Common myeloid progenitor, CD34-positive (primary cell): ENCODE measurements around the gene DNAH1.
"Not testable (repeated sequence)": the region's sequence is repeated elsewhere in the genome, so short reads cannot be mapped to it uniquely, and the experiment has no call there.

ENCODE experiments used
- CTCF ChIA-PET: fragments of 350-600 bp; sonication (Branson Sonifier 250); formaldehyde crosslinking; loops from one replicate; lab custom pipeline; 2021; ENCODE audit warnings: antibody characterized with exemption; lab: Charles Lee
- POLR2A ChIA-PET: fragments of 350-600 bp; sonication (Branson Sonifier 250); formaldehyde crosslinking; loops from one replicate; lab custom pipeline; 2021; ENCODE audit warnings: antibody characterized with exemption; lab: Charles Lee
- DNase-seq, 3 donors: peaks; one replicate each; pipeline versions ENCODE4 v3.0.0 to v3.0.0-alpha.2; 2013
- H3K27ac ChIP-seq, 2 experiments: 1 replicate in 1 of 2; 2 replicates in 1 of 2; pipeline ENCODE4 v1.7.0; 2013; ENCODE audit warnings: inconsistent platforms in 2 of 2, low read length in 2 of 2, mild to moderate bottlenecking in 2 of 2, low read depth in 1 of 2, moderate library complexity in 1 of 2; ENCODE audit not compliant: severe bottlenecking in 2 of 2, insufficient read depth in 1 of 2, poor library complexity in 1 of 2
- H3K27me3 ChIP-seq, 5 experiments: replicated peaks in 2 of 5; 1 replicate in 3 of 5; 2 replicates in 2 of 5; pipeline versions ENCODE4 v1.6.1 to v1.7.0; 2013; ENCODE audit warnings: low read length in 4 of 5, mild to moderate bottlenecking in 2 of 5, moderate library complexity in 2 of 5, inconsistent platforms in 1 of 5; ENCODE audit not compliant: insufficient read depth in 5 of 5, control insufficient read depth in 4 of 5
- H3K36me3 ChIP-seq, 4 experiments: 1 replicate in 2 of 4; 2 replicates in 2 of 4; pipeline versions ENCODE4 v1.6.1 to v1.7.0; 2013; ENCODE audit warnings: low read length in 3 of 4, control low read depth in 1 of 4, mild to moderate bottlenecking in 1 of 4; ENCODE audit not compliant: control insufficient read depth in 4 of 4, insufficient read depth in 4 of 4
- H3K4me1 ChIP-seq, 4 experiments: 1 replicate in 3 of 4; 2 replicates in 1 of 4; pipeline versions ENCODE4 v1.6.1 to v1.7.1; 2013; ENCODE audit warnings: low read length in 3 of 4, mild to moderate bottlenecking in 3 of 4, control low read depth in 1 of 4, inconsistent platforms in 1 of 4, moderate library complexity in 1 of 4; ENCODE audit not compliant: control insufficient read depth in 4 of 4, insufficient read depth in 4 of 4; ENCODE audit errors: control extremely low read depth in 1 of 4
- H3K4me3 ChIP-seq, 7 experiments: 1 replicate in 4 of 7; 2 replicates in 3 of 7; pipeline versions ENCODE4 v1.5.1 to v1.7.0; 2013; ENCODE audit warnings: mild to moderate bottlenecking in 7 of 7, low read length in 6 of 7, moderate library complexity in 6 of 7, inconsistent platforms in 2 of 7, low read depth in 2 of 7, control low read depth in 1 of 7; ENCODE audit not compliant: insufficient read depth in 4 of 7, control insufficient read depth in 1 of 7; ENCODE audit errors: extremely low read depth in 1 of 7
- H3K9me3 ChIP-seq, 5 experiments: 1 replicate in 4 of 5; 2 replicates in 1 of 5; pipeline versions ENCODE4 v1.6.1 to v1.7.1; 2013; ENCODE audit warnings: low read length in 4 of 5, mild to moderate bottlenecking in 2 of 5, inconsistent platforms in 1 of 5, low read depth in 1 of 5, moderate library complexity in 1 of 5; ENCODE audit not compliant: control insufficient read depth in 4 of 5, insufficient read depth in 2 of 5; ENCODE audit errors: control extremely low read depth in 1 of 5
- WGBS: methylation state at CpG from one replicate; pipeline ENCODE4 v1.1.5; 2013; ENCODE audit not compliant: insufficient coverage; 5-methylcytosine and 5-hydroxymethylcytosine counted together

Gene DNAH1

DNA sequence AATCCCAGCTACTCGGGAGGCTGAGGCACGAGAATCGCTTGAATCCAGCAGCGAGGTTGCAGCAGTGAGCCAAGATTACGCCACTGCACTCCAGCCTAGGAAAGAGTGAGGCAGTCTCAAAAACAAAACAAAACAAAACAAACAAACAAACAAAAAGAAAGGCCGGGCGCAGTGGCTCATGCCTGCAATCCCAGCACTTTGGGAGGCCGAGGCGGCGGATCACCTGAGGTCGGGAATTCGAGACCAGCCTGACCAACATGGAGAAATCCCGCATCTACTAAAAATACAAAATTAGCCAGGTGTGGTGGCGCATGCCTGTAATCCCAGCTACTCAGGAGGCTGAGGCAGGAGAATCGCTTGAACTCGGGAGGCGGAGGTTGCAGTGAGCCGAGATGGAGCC, 41.3 kb upstream of the DNAH1 start:
- H3K9me3 ChIP-seq, H3K27me3 ChIP-seq, DNase-seq, H3K4me3 ChIP-seq, POLR2A ChIA-PET: not testable (repeated sequence)
- WGBS: 100% methylated on average over 1 of the region's 18 CpGs
- peaks cover 30 to 58% (median 39%) of the 10 kb centered on the region in 4 experiments for H3K4me1 ChIP-seq
- CTCF ChIA-PET: interaction anchor here (1.2 to 8.3 kb wide), 3 partner anchors 27 to 38 kb away, joined by 4 to 74 read pairs (median 4); partner anchors contain the start of gene TWF2
- H3K27ac ChIP-seq: peak overlapping the region in 1 of 2 experiments; percentile 54
- peaks cover 0 to 45% (median 10%) of the 10 kb centered on the region in 4 experiments for H3K36me3 ChIP-seq

DNA sequence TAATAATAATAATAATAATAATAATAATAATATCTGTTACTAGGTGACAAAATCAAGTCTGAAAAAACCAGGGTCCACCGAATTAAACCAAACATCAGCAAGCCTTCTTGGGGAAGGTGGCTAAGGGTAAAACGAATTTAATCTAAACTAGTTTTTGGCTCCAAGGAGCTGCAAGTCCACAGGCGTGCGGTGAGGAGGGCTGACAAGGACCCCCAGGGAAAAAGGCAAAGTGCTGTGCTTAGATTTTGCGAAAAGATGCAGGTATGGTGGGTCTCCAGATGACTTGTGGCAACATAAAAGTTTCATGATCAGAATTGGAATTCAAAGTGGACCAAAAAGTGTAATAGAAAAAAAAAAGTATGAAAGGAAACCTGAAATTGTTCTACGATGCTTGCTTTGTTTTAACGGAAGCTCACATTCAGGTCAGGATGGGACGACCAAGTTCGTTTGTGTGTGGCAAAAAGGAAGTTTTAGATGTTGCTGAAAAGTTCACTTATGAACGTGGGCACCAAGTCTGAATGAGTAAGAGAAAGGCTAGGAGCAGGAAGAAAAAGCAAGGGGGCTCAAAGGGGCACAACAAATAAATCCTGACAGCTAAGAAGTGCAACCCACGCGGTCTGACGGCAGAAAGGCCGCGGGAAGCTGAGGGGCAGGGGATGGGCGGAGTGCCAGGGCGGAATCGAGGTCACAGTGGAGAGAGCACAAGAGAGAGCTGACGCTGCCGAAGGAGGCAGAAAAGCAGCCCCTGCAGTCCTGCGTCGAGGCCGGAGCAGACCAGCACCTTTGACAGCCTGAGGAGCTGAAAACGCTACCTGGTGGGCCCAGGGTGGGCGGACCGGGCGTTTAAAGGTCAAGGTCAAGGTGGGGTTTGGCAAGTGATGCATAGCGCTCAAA, 38.8 kb upstream of the DNAH1 start:
- H3K27me3 ChIP-seq: no peaks in the 10 kb centered on the region
- POLR2A ChIA-PET: interaction anchor here (0.8 to 2.0 kb wide), 9 partner anchors 10 to 123 kb away, joined by 3 to 12 read pairs (median 4); partner anchors contain the start of gene GLYCTK
- CTCF ChIA-PET: interaction anchor here (0.8 to 8.3 kb wide), 14 partner anchors 9 to 61 kb away, joined by 3 to 74 read pairs (median 6); partner anchors contain the start of genes GLYCTK, PPM1M and TWF2
- no peaks in the 10 kb centered on the region for H3K9me3 ChIP-seq
- H3K4me3 ChIP-seq: peak overlapping the region; percentile 83 to 97 (median 94)
- 4% methylated on average over 21 of the region's 28 CpGs for WGBS
- DNase-seq: peak; percentile 48 to 72 (median 66)
- H3K4me1 ChIP-seq: peaks cover 25 to 55% (median 39%) of the 10 kb centered on the region in 4 experiments
- H3K27ac ChIP-seq: peak overlapping the region; percentile 86 to 90
- peaks cover 0 to 26% (median 10%) of the 10 kb centered on the region in 4 experiments for H3K36me3 ChIP-seq

DNA sequence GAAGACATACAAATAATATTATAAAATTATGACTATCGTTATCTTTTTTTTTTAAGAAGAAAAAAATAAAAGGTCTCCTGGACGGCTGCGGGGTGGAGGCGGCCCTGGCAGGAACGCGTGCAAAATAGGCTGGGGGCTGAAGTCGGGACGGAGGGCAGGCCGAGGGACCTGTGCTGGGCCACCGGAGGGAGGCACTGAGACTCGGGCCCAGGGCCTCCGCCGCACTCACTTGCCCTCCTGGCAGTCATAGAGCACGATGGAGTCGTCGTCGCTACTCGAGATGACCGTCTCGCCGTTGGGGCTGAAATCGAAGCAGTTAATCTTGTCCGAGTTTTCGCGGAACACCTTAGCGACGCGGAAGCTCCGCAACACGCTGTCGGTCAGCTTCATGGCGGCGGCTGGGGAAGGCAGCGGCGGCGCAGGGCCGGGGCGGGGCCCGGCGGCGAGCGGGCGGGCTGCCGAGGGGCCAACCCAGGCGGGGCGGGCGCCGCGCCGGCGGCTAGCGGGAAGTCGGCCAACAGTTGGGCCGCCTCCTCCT, 38.1 kb upstream of the DNAH1 start:
- peaks cover 0 to 20% (median 6%) of the 10 kb centered on the region in 4 experiments for H3K36me3 ChIP-seq
- no peaks in the 10 kb centered on the region for H3K27me3 ChIP-seq
- POLR2A ChIA-PET: interaction anchor here (0.6 to 2.2 kb wide), 11 partner anchors 10 to 124 kb away, joined by 3 to 15 read pairs (median 5); partner anchors contain the start of genes GLYCTK, PPM1M, TLR9 and TWF2
- CTCF ChIA-PET: interaction anchor here (0.9 to 8.3 kb wide), 14 partner anchors 12 to 61 kb away, joined by 3 to 74 read pairs (median 6); partner anchors contain the start of genes PPM1M and TWF2
- H3K27ac ChIP-seq: peak overlapping the region; percentile 86 to 90
- peak overlapping the region; percentile 83 to 97 (median 94) for H3K4me3 ChIP-seq
- H3K9me3 ChIP-seq: no peaks in the 10 kb centered on the region
- peaks cover 30 to 61% (median 45%) of the 10 kb centered on the region in 4 experiments for H3K4me1 ChIP-seq
- peak; percentile 63 to 84 (median 76) for DNase-seq
- under 1% methylated on average over 41 of the region's 54 CpGs for WGBS

DNA sequence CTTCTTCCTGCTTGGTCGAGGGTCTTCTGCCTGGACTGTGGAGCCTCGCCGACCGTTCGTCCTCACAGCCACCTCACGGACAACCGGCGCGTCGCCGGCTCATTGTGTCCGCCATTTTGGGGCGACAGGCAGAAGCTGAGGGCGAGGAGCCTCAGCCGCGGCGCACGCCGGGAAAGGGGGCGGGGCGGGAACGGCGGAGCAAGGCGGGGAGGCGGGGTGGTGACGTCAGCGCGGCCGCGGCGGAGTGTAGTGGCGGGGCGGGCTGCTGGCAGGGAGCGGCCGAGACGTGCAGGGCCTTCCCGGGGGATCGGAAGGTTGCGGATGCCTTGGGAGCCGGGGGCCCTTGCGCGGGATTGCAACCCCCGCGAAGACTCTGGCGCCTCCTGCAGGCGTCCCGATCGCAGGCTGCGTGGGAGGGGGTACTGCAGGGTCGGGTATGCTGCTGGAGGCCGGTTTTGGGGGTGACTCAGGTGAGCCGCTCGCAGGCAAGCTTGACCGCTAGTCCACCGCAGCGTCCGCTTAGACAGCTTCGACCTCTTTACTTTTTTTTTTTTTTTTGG, 37.5 kb upstream of the DNAH1 start, which contains the start of gene WDR82:
Gene WDR82, minus strand, starts transcription at position 140 of the 560 bp plus-strand sequence. CDS start 288 bp downstream, outside the sequence.
- Histone ChIP-seq H3K27me3 (no peaks in the 10 kb centered on the region), H3K36me3 (peaks cover 0 to 15% (median 4%) of the 10 kb centered on the region in 4 experiments), H3K4me1 (peaks cover 30 to 62% (median 47%) of the 10 kb centered on the region in 4 experiments), H3K4me3 (peak within 1 kb of the TSS; percentile 83 to 97 (median 94)), H3K9me3 (no peaks in the 10 kb centered on the region), H3K27ac (peak within 1 kb of the TSS; percentile 86 to 90)
- WGBS: under 1% methylated on average over 38 of the region's 58 CpGs
- CTCF ChIA-PET: interaction anchor here (0.9 to 8.3 kb wide), 16 partner anchors 11 to 61 kb away, joined by 3 to 74 read pairs (median 6); partner anchors contain the start of genes PPM1M, TLR9 and TWF2
- DNase-seq: peak; percentile 93 to 96 (median 95)
- POLR2A ChIA-PET: interaction anchor here (0.6 to 2.2 kb wide), 11 partner anchors 9 to 263 kb away, joined by 3 to 15 read pairs (median 4); partner anchors contain the start of genes GLYCTK, PPM1M, TLR9 and TWF2

DNA sequence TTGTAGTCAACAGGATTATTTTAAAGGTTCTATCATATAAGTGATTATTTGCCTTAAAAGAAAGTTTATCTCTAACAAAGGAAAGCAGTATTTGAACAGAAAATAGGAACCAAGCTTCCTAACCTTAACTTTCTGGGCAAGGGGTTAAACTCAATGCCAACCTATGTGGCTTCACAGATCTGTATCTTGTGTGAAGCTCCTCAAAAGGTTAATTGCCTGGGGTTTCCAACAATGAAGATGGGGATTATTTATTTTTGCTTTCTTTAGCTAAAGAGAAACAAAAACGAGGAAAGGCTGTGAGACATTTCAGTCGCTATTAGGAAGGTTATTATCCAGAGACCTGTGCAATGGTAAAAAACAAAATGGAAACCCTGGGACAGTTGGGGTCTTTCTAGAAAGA, 36.5 kb upstream of the DNAH1 start:
- H3K36me3 ChIP-seq: peaks cover 0 to 6% (median 2%) of the 10 kb centered on the region in 4 experiments
- POLR2A ChIA-PET: interaction anchor here (1.0 to 2.2 kb wide), 2 partner anchors 8 to 40 kb away, joined by 4 to 15 read pairs; partner anchors contain the start of gene GLYCTK

DNA sequence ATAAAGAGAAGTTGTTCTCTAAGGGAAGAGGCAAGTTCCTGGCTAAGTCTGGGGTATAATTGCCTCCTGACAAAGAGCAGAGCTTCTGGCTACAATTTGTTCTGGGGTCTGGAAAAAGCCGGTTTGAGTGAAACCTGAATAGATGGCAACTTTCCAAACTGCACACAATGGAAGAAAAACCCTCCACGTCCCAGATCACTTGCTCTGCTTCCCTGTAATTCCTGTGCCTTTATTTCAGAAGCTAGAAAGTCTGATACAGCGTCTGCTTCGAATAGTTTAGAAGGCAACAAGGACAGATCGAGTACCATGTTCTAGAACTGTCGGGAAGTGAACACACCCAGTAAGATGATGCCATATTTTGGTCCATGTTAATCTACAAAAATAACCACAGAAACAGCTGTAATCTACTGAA, 36.1 kb upstream of the DNAH1 start:
- Histone ChIP-seq H3K36me3 (peaks cover 0 to 4% (median 0%) of the 10 kb centered on the region in 4 experiments), H3K4me1 (peaks cover 30 to 57% (median 44%) of the 10 kb centered on the region in 4 experiments), H3K4me3 (no peak overlapping the region), H3K27ac (peak overlapping the region in 1 of 2 experiments; percentile 90), H3K27me3 (no peaks in the 10 kb centered on the region), H3K9me3 (no peaks in the 10 kb centered on the region)
- ChIA-PET CTCF (interaction anchor here (1.0 to 8.3 kb wide), 13 partner anchors 11 to 59 kb away, joined by 3 to 74 read pairs (median 11); partner anchors contain the start of genes PPM1M, TLR9 and TWF2), POLR2A (interaction anchor here (0.6 to 2.2 kb wide), 3 partner anchors 8 to 65 kb away, joined by 3 to 15 read pairs (median 3); partner anchors contain the start of gene GLYCTK)
- DNase-seq: no peak
- 93% methylated on average over 6 of the region's 6 CpGs for WGBS

More for the DNA sequence above, 36.5 kb upstream of the DNAH1 start:
- no peaks in the 10 kb centered on the region for H3K9me3 ChIP-seq
- H3K27ac ChIP-seq: peak overlapping the region in 1 of 2 experiments; percentile 90
- peaks cover 30 to 59% (median 45%) of the 10 kb centered on the region in 4 experiments for H3K4me1 ChIP-seq
- H3K4me3 ChIP-seq: peak overlapping the region in 2 of 7 experiments; percentile 91 to 97
- H3K27me3 ChIP-seq: no peaks in the 10 kb centered on the region
- CTCF ChIA-PET: interaction anchor here (1.0 to 8.3 kb wide), 13 partner anchors 11 to 60 kb away, joined by 3 to 74 read pairs (median 11); partner anchors contain the start of genes PPM1M, TLR9 and TWF2
- DNase-seq: no peak
- WGBS: 86% methylated on average over 2 of the region's 2 CpGs
